Ascending aorta (tissue), 2 donors: ENCODE results near the gene NECAB3. TPM values are rescaled to one million over a fixed set of nuclear protein-coding genes. Genes with fewer than 3 reads are reported as not detected.
A peak's percentile ranks its signal among the peaks of the same experiment; 100 is the strongest.

ENCODE experiments used
- DNase-seq, 2 donors: peaks; one replicate each; pipeline ENCODE4 v3.0.0-alpha.2; 2019; ENCODE audit warnings: low spot score in 2 of 2
- H3K27ac ChIP-seq, 2 donors: fragments of 200-600 bp; sonication (generic); one replicate each; pipeline ENCODE4 v1.5.1; 2016 to 2017; ENCODE audit warnings: mild to moderate bottlenecking in 1 of 2
- H3K27me3 ChIP-seq: fragments of 200-600 bp; sonication (generic); one replicate; pipeline ENCODE4 v1.5.1; 2017
- H3K36me3 ChIP-seq, 2 donors: fragments of 200-600 bp; sonication (generic); one replicate each; pipeline ENCODE4 v1.5.1; 2016
- H3K4me1 ChIP-seq, 2 donors: fragments of 200-600 bp; sonication (generic); one replicate each; pipeline ENCODE4 v1.5.1; 2016 to 2017; ENCODE audit warnings: mild to moderate bottlenecking in 1 of 2
- H3K4me3 ChIP-seq, 2 donors: fragments of 200-600 bp; sonication (generic); one replicate each; pipeline ENCODE4 v1.5.1; 2016 to 2017; ENCODE audit warnings: mild to moderate bottlenecking in 1 of 2
- H3K9me3 ChIP-seq, 2 donors: fragments of 200-600 bp; sonication (generic); one replicate each; pipeline ENCODE4 v1.5.1; 2016
- intact Hi-C: fragments of 100-400 bp; cut with DNase I; formaldehyde crosslinking; loops from one replicate; pipeline ENCODE4 v1.15.1; 2023
- total RNA-seq: library from RNA; depleted of rRNA; stranded (reverse); fragments of >200 nt; gene quantifications from one replicate; pipeline ENCODE4 v1.1.0, GENCODE V29; 2016
- TF ChIP-seq, protein P1 (sequence below), 3 experiments: fragments of 200-600 bp in 2 of 3; fragments of 450-650 bp in 1 of 3; sonication (generic) in 2 of 3; IDR thresholded peaks; one replicate each; pipeline ENCODE4 v1.5.1; 2016 to 2019; ENCODE audit warnings: antibody characterized with exemption in 3 of 3, mild to moderate bottlenecking in 1 of 3, moderate library complexity in 1 of 3

NECAB3 gene
- total RNA-seq, 1 donor from 2014 or later = 21.3 TPM

DNA sequence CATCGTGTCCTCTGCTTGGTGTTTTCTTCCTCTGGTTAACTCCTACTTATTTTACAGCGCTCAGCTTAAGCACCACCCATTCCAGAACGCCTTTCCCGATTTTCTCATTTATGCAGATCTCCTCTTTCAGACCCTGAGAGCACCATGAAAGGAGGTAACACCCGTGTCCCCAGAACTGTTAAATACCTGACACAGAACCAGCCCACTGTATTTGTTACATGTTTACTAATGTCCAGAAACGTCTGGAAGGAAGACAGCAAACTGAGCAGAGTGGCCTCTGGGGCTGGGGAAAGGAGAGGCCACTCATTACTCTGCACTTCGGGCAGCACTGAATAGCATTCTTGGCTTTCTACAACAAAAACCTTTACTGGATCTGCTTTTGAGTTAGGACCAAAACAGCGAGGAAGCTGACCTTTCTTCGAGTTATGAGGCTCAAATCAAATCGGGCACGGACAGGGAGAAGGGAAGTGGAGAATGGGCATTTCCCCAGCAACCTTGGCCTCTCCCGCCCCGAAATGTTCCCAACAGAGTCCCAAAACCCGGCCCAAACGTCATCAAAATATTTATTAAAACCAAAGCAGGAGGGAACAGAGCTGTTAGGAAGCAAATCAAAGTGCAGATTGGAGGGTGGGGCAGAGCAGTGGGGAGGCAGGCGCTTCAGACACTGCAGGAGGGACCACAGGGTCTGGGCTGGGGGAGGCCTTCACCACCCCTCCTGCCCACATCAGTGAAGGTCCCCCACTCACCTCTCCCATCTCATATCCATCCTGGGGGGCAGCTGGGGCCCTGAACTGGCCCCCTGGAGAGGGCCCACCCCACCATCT is 1.1 kb upstream of the NECAB3 start:
- H3K36me3 ChIP-seq = no peaks in the 10 kb centered on the region
- TF ChIP-seq, protein P1, sequence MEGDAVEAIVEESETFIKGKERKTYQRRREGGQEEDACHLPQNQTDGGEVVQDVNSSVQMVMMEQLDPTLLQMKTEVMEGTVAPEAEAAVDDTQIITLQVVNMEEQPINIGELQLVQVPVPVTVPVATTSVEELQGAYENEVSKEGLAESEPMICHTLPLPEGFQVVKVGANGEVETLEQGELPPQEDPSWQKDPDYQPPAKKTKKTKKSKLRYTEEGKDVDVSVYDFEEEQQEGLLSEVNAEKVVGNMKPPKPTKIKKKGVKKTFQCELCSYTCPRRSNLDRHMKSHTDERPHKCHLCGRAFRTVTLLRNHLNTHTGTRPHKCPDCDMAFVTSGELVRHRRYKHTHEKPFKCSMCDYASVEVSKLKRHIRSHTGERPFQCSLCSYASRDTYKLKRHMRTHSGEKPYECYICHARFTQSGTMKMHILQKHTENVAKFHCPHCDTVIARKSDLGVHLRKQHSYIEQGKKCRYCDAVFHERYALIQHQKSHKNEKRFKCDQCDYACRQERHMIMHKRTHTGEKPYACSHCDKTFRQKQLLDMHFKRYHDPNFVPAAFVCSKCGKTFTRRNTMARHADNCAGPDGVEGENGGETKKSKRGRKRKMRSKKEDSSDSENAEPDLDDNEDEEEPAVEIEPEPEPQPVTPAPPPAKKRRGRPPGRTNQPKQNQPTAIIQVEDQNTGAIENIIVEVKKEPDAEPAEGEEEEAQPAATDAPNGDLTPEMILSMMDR (IDR thresholded peaks at IDR 0.05) = no peak
- peak in 1 of 2 donors; percentile 87 for DNase-seq
- no peaks in the 10 kb centered on the region for H3K9me3 ChIP-seq
- H3K4me3 ChIP-seq = peak overlapping the region; percentile 67 to 84
- H3K27ac ChIP-seq = peak overlapping the region; percentile 96 to 97
- H3K27me3 ChIP-seq = no peaks in the 10 kb centered on the region
- intact Hi-C loops = loop anchor here (2.0 kb wide), 1 partner anchor 57 kb away; no protein-coding TSS in a partner anchor
- peaks cover 15 to 51% of the 10 kb centered on the region in 2 donors for H3K4me1 ChIP-seq

DNA sequence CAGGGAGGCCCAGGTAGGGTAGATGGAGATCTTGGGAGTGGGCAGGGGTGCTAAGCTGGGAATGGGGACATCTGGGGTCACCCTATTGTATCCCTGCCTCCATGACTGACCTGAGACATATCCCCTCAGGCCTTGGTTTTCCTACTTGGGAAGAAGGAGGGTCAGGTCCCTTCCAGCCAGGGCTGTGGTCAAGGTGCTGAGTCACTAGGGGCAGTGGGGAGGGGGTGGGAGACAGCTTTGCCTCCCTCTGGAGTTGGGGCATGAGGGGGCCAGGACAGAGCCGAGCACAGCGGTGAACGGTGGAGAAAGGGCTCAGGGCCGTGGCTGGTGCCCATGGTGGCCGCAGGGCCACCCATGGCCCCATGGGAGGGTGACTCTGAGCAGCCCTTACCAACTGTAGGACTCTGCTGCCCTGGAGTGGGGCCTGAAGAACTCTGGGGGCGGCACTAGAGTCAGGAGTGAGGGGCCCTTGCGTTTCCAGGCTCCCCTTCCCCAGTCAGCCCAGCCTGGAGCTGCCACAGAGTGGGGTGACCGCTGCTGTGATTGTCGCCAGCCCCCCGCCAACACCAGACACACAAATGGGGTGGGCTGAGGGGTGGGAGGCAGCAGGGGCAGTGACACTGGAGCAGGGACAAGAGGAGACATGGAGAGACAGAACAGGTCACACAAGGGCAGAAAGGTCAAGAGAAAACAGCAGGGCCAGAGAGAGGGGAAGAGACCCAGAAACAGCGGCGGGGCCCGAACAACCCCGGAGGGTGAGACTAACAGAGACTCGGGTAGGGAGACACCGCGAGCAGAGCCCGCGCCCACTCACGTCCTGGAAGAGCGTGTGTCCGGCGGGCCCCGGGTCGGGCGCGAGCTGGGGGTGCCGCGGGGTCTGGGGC is 576 bp downstream of the NECAB3 start:
- TF ChIP-seq, protein P1 (IDR thresholded peaks at IDR 0.05) = no peak
- Histone ChIP-seq H3K36me3 (no peaks in the 10 kb centered on the region), H3K4me1 (peaks cover 9 to 49% of the 10 kb centered on the region in 2 donors), H3K27ac (peak overlapping the region; percentile 96 to 97), H3K9me3 (no peaks in the 10 kb centered on the region), H3K4me3 (peak overlapping the region; percentile 67 to 84), H3K27me3 (no peaks in the 10 kb centered on the region)
- intact Hi-C loops = loop anchor here (2.0 to 5.0 kb wide), 2 partner anchors 59 to 439 kb away; partner anchors contain the start of gene EIF2S2
- no peak for DNase-seq

DNA sequence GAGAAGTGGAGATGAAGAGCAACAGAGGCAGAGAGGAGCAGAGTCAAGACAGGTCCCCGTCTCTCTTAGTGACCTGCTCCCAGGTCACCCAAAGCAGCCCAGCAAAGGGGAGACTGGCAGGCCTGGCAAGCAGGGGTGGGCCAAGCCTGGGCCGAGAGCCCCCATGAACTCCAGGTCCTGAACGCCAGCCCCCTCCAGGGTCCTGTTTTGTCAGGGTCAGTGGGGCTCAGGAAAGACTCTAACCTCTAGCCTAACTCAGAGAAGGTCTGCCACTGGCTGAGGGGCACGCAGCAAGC is 1.2 kb downstream of the NECAB3 start:
- Histone ChIP-seq H3K4me3 (peak overlapping the region; percentile 67 to 84), H3K9me3 (no peaks in the 10 kb centered on the region), H3K4me1 (peaks cover 9 to 52% of the 10 kb centered on the region in 2 donors), H3K27me3 (no peaks in the 10 kb centered on the region), H3K27ac (peak overlapping the region; percentile 96 to 97), H3K36me3 (no peaks in the 10 kb centered on the region)
- intact Hi-C loops = loop anchor here (5.0 kb wide), 1 partner anchor 439 kb away; the partner anchor contains the start of gene EIF2S2
- DNase-seq = no peak
- TF ChIP-seq, protein P1 (IDR thresholded peaks at IDR 0.05) = no peak

- H3K27me3 ChIP-seq = no peaks in the 10 kb centered on the region
- no peaks in the 10 kb centered on the region for H3K9me3 ChIP-seq
- H3K4me1 ChIP-seq = peaks cover 12 to 54% of the 10 kb centered on the region in 2 donors
- TF ChIP-seq, protein P1 (IDR thresholded peaks at IDR 0.05) = no peak
- peak overlapping the region; percentile 67 to 84 for H3K4me3 ChIP-seq
- H3K27ac ChIP-seq = peak overlapping the region; percentile 96 to 97
- intact Hi-C loops = loop anchor here (5.0 kb wide), 1 partner anchor 440 kb away; the partner anchor contains the start of gene EIF2S2
- no peak for DNase-seq
- H3K36me3 ChIP-seq = no peaks in the 10 kb centered on the region
Observed at GRCh38 chr20:33672426-33673113, 1.7 kb downstream of the NECAB3 start.
